HepG2 (cell line): Measurements from ENCODE around the gene ACSL5. TPM values are rescaled to one million over a fixed set of nuclear protein-coding genes. Genes with fewer than 3 reads are reported as not detected.

ENCODE experiments used
- ATAC-seq: fragments of 200-7000 bp; cut with Tn5 transposase; 3 replicates; pipeline ENCODE4 v1.9.1; 2020; ENCODE audit warnings: mild to moderate bottlenecking, moderate library complexity
- BruUV-seq: library from RNA; stranded (reverse); fragments of 400-500 nt; replicated peaks from 2 replicates; lab custom pipeline; 2021; lab: Mats Ljungman, UMichigan
- CTCF ChIA-PET: fragments of 300-600 bp; formaldehyde crosslinking; extraction: SDS; loops from one replicate; lab custom pipeline; 2021; ENCODE audit warnings: low total read pairs, inconsistent platforms, low intra/inter-chr PET ratio; lab: Yijun Ruan, JAX
- POLR2A ChIA-PET: fragments of 350-600 bp; sonication (Branson Sonifier 250); formaldehyde crosslinking; loops from one replicate; lab custom pipeline; 2020; ENCODE audit warnings: antibody characterized with exemption, inconsistent platforms; lab: Yijun Ruan, JAX
- DNase-seq: peaks from one replicate; pipeline ENCODE4 v3.0.0-alpha.2; 2015; ENCODE audit warnings: low spot score
- FAIRE-seq: peaks from 3 replicates; lab custom pipeline; 2011; peaks lifted over from hg19 to GRCh38; lab: Jason Lieb, UNC
- H2AFZ ChIP-seq: one replicate; pipeline ENCODE4 v1.6.1; 2011; ENCODE audit warnings: low read length, inconsistent platforms
- H3K27ac ChIP-seq: fragments of 300-600 bp; 3 replicates; pipeline ENCODE4 v1.8.0; 2011; ENCODE audit warnings: mixed run types, mild to moderate bottlenecking, mixed read lengths, low read length, inconsistent platforms; ENCODE audit not compliant: insufficient read depth; ENCODE audit errors: extremely low read length
- H3K27me3 ChIP-seq, 2 experiments: fragments of 200-600 bp in 1 of 2; 2 replicates in 1 of 2; 3 replicates in 1 of 2; pipeline versions ENCODE4 v1.6.0 to v1.8.0; 2011; ENCODE audit warnings: low read length in 2 of 2, mild to moderate bottlenecking in 2 of 2, moderate library complexity in 2 of 2, inconsistent platforms in 1 of 2; ENCODE audit not compliant: insufficient read depth in 2 of 2, control insufficient read depth in 1 of 2
- H3K36me3 ChIP-seq, 2 experiments: fragments of 200-600 bp in 1 of 2; replicated peaks in 1 of 2; 2 replicates in 1 of 2; 3 replicates in 1 of 2; pipeline versions ENCODE4 v1.5.1 to v1.8.0; 2011; ENCODE audit warnings: low read length in 2 of 2, inconsistent platforms in 1 of 2; ENCODE audit not compliant: insufficient read depth in 2 of 2, control insufficient read depth in 1 of 2
- H3K4me1 ChIP-seq: 2 replicates; pipeline ENCODE4 v1.5.1; 2012; ENCODE audit warnings: low read length, inconsistent platforms; ENCODE audit not compliant: insufficient read depth
- H3K4me2 ChIP-seq: 2 replicates; pipeline ENCODE4 v1.6.0; 2011; ENCODE audit warnings: low read depth, low read length, inconsistent platforms
- H3K4me3 ChIP-seq, 3 experiments: fragments of 200-600 bp in 1 of 3; sonication (generic), shearing (Covaris generic) in 1 of 3; replicated peaks in 1 of 3; 2 replicates each; pipeline ENCODE4 v1.5.1; 2011 to 2016; ENCODE audit warnings: low read length in 3 of 3, inconsistent platforms in 2 of 3, low read depth in 2 of 3, mild to moderate bottlenecking in 2 of 3, control low read depth in 1 of 3, mixed read lengths in 1 of 3; ENCODE audit not compliant: insufficient read depth in 1 of 3
- H3K79me2 ChIP-seq: one replicate; pipeline ENCODE4 v1.6.1; 2011; ENCODE audit warnings: low read length, inconsistent platforms; ENCODE audit not compliant: insufficient read depth
- H3K9ac ChIP-seq: 2 replicates; pipeline ENCODE4 v1.6.0; 2011; ENCODE audit warnings: mild to moderate bottlenecking, low read depth, low read length, inconsistent platforms; ENCODE audit not compliant: insufficient read depth
- H3K9me3 ChIP-seq: 2 replicates; pipeline ENCODE4 v1.5.1; 2012; ENCODE audit warnings: mild to moderate bottlenecking, low read length
- H4K20me1 ChIP-seq: 2 replicates; pipeline ENCODE4 v1.6.0; 2011; ENCODE audit warnings: inconsistent platforms, mild to moderate bottlenecking, low read length, moderate library complexity; ENCODE audit not compliant: insufficient read depth
- FOXM1 ChIP-seq: sonication (generic); formaldehyde crosslinking; IDR thresholded peaks from 2 replicates; pipeline ENCODE4 v1.5.0; 2020; ENCODE audit warnings: missing genetic modification reagents
- MBD4 ChIP-seq: IDR thresholded peaks from 2 replicates; pipeline ENCODE4 v1.6.1; 2012; ENCODE audit warnings: low read length, inconsistent platforms, borderline replicate concordance
- PRPF4 ChIP-seq: fragments of 200-400 bp; formaldehyde crosslinking; IDR thresholded peaks from 2 replicates; pipeline ENCODE4 v1.6.1; 2016; ENCODE audit warnings: low read length, low read depth; ENCODE audit not compliant: poor library complexity, severe bottlenecking
- REXO4 ChIP-seq: sonication (generic); formaldehyde crosslinking; IDR thresholded peaks from 2 replicates; pipeline ENCODE4 v1.8.0; 2022; ENCODE audit warnings: missing genetic modification reagents, mild to moderate bottlenecking, borderline replicate concordance
- RFX3 ChIP-seq: IDR thresholded peaks from 2 replicates; pipeline ENCODE4 v1.6.1; 2016; ENCODE audit warnings: missing biosample characterization, missing genetic modification reagents
- SPEN ChIP-seq: sonication (generic); formaldehyde crosslinking; IDR thresholded peaks from 2 replicates; pipeline ENCODE4 v1.5.1; 2020; ENCODE audit warnings: low read depth, mild to moderate bottlenecking, missing genetic modification reagents
- ZNF263 ChIP-seq: sonication (generic); formaldehyde crosslinking; IDR thresholded peaks from 2 replicates; pipeline ENCODE4 v1.4.0; 2020; ENCODE audit warnings: missing genetic modification reagents
- ZNF543 ChIP-seq: sonication (generic); formaldehyde crosslinking; IDR thresholded peaks from 2 replicates; pipeline ENCODE4 v1.4.0; 2020; ENCODE audit warnings: mild to moderate bottlenecking, missing genetic modification reagents
- WGBS: methylation state at CpG from one replicate; pipeline ENCODE4 v1.1.6; 2017; ENCODE audit warnings: low lambda C conversion rate; 5-methylcytosine and 5-hydroxymethylcytosine counted together
- in situ Hi-C: cut with HindIII; loops from 2 replicates; pipeline ENCODE4 v1.10.0; 2017; ENCODE audit warnings: low pct_unique_long_range_greater_than_20kb; ENCODE audit not compliant: extremely low pct_ligation_motif_present
- intact Hi-C: fragments of 100-400 bp; cut with micrococcal nuclease; formaldehyde crosslinking; loops from one replicate; pipeline ENCODE4 v1.10.0; 2022; ENCODE audit not compliant: unreplicated experiment
- polyA plus RNA-seq, 8 experiments: library from polyadenylated mRNA; depleted of rRNA in 3 of 8; stranded (reverse) in 7 of 8; unstranded in 1 of 8; fragments of >200 nt; fragmentation: Illumina TruSeq in 4 of 8; extraction: Trizol in 4 of 8; gene quantifications; 2 replicates each; pipeline versions ENCODE4 v1.2.1 to v1.2.3, GENCODE V29; 2011 to 2016; ENCODE audit warnings: low read depth in 4 of 8, missing spikeins in 1 of 8, mixed read lengths in 1 of 8; ENCODE audit not compliant: insufficient read depth in 1 of 8
- total RNA-seq, 5 experiments: library from RNA; depleted of rRNA; stranded (reverse); fragments of >200 nt; fragmentation: Illumina TruSeq; extraction: Trizol; gene quantifications; 2 replicates each; pipeline ENCODE4 v1.2.3, GENCODE V29; 2016; ENCODE audit warnings: low read depth in 1 of 5
- TF ChIP-seq, protein P1 (sequence below): IDR thresholded peaks from 2 replicates; pipeline ENCODE4 v1.6.1; 2016
- TF ChIP-seq, protein P2 (sequence below): sonication (generic); formaldehyde crosslinking; IDR thresholded peaks from 2 replicates; pipeline ENCODE4 v1.4.0; 2020; ENCODE audit warnings: low read depth, mild to moderate bottlenecking, missing genetic modification reagents
- TF ChIP-seq, protein P3 (sequence below): sonication (generic); IDR thresholded peaks from 2 replicates; pipeline ENCODE4 v1.6.1; 2016; ENCODE audit warnings: low read depth, borderline replicate concordance
- TF ChIP-seq, protein P4 (sequence below): sonication (generic); formaldehyde crosslinking; IDR thresholded peaks from 2 replicates; pipeline ENCODE4 v1.5.0; 2020; ENCODE audit warnings: missing genetic modification reagents
- TF ChIP-seq, protein P5 (sequence below): sonication (generic); formaldehyde crosslinking; IDR thresholded peaks from 2 replicates; pipeline ENCODE4 v1.9.0; 2021; ENCODE audit warnings: missing genetic modification reagents, borderline replicate concordance
- TF ChIP-seq, protein P6 (sequence below): sonication (generic); formaldehyde crosslinking; IDR thresholded peaks from 2 replicates; pipeline ENCODE4 v1.5.0; 2020; ENCODE audit warnings: mild to moderate bottlenecking, low read depth, missing genetic modification reagents, borderline replicate concordance
- TF ChIP-seq, protein P7 (sequence below): sonication (generic); formaldehyde crosslinking; IDR thresholded peaks from 2 replicates; pipeline ENCODE4 v1.5.1; 2020; ENCODE audit warnings: missing genetic modification reagents, mild to moderate bottlenecking, borderline replicate concordance
- TF ChIP-seq, protein P8 (sequence below): sonication (generic); formaldehyde crosslinking; IDR thresholded peaks from 2 replicates; pipeline ENCODE4 v1.8.1; 2023; ENCODE audit warnings: mild to moderate bottlenecking, missing genetic modification reagents

Gene ACSL5
- total and polyA plus RNA-seq, 2 of the 13 experiments (the other 11 are each of a cell fraction or from before 2014, with no cell fraction given), result 56.4 to 82.5 TPM

DNA sequence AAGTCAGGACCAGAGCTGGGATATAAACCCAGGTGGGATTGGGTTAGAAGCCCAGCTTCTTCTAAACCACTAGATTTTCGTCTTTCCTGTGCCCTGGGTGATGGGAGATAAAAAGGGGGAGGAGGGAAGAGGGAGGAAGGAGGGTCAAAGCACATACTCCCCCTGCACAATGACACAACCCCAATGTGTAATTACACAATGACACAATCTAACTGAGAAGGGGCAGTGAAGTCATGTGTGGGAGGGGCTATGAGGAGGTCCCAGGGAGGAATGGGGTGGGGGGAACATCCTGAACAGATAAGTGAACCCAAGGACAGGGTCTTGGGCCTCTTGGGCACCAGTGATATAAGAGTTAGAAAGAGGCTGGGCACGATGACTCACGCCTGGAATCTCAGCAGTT lies 46.2 kb upstream of the ACSL5 start:
- intact Hi-C loops, result no loop called here
- Histone ChIP-seq H3K36me3 (no peaks in the 10 kb centered on the region), H3K79me2 (no peaks in the 10 kb centered on the region), H4K20me1 (no peaks in the 10 kb centered on the region), H3K9me3 (no peaks in the 10 kb centered on the region), H3K9ac (no peak overlapping the region), H2AFZ (no peak overlapping the region), H3K4me3 (no peak overlapping the region), H3K27ac (no peak overlapping the region), H3K4me2 (no peak overlapping the region), H3K27me3 (no peaks in the 10 kb centered on the region), H3K4me1 (peaks cover 30% of the 10 kb centered on the region)
- no peak for ATAC-seq
- no TSS peak for BruUV-seq
- DNase-seq, result no peak
- 61% methylated on average over 3 of the region's 3 CpGs for WGBS
- ChIA-PET POLR2A (no interaction called here), CTCF (no interaction called here)
- in situ Hi-C loops, result loop anchor here (25.0 kb wide), 1 partner anchor 110 kb away; the partner anchor contains the start of genes VTI1A and ZDHHC6
- no peak for FAIRE-seq
- peak; percentile 68; the same call in 1 of the 2 replicates for TF ChIP-seq ZNF263
- TF ChIP-seq, protein P1, sequence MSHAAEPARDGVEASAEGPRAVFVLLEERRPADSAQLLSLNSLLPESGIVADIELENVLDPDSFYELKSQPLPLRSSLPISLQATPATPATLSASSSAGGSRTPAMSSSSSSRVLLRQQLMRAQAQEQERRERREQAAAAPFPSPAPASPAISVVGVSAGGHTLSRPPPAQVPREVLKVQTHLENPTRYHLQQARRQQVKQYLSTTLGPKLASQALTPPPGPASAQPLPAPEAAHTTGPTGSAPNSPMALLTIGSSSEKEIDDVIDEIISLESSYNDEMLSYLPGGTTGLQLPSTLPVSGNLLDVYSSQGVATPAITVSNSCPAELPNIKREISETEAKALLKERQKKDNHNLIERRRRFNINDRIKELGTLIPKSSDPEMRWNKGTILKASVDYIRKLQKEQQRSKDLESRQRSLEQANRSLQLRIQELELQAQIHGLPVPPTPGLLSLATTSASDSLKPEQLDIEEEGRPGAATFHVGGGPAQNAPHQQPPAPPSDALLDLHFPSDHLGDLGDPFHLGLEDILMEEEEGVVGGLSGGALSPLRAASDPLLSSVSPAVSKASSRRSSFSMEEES (CRISPR knock-in tag), result no peak
- no peak for TF ChIP-seq MBD4
- no peak for TF ChIP-seq SPEN
- TF ChIP-seq, protein P2, sequence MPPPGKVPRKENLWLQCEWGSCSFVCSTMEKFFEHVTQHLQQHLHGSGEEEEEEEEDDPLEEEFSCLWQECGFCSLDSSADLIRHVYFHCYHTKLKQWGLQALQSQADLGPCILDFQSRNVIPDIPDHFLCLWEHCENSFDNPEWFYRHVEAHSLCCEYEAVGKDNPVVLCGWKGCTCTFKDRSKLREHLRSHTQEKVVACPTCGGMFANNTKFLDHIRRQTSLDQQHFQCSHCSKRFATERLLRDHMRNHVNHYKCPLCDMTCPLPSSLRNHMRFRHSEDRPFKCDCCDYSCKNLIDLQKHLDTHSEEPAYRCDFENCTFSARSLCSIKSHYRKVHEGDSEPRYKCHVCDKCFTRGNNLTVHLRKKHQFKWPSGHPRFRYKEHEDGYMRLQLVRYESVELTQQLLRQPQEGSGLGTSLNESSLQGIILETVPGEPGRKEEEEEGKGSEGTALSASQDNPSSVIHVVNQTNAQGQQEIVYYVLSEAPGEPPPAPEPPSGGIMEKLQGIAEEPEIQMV (CRISPR knock-in tag), result no peak
- TF ChIP-seq, protein P3, sequence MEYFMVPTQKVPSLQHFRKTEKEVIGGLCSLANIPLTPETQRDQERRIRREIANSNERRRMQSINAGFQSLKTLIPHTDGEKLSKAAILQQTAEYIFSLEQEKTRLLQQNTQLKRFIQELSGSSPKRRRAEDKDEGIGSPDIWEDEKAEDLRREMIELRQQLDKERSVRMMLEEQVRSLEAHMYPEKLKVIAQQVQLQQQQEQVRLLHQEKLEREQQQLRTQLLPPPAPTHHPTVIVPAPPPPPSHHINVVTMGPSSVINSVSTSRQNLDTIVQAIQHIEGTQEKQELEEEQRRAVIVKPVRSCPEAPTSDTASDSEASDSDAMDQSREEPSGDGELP, result no peak
- TF ChIP-seq RFX3 (CRISPR knock-in tag), result no peak
- TF ChIP-seq, protein P4, sequence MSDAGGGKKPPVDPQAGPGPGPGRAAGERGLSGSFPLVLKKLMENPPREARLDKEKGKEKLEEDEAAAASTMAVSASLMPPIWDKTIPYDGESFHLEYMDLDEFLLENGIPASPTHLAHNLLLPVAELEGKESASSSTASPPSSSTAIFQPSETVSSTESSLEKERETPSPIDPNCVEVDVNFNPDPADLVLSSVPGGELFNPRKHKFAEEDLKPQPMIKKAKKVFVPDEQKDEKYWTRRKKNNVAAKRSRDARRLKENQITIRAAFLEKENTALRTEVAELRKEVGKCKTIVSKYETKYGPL (CRISPR knock-in tag), result no peak
- TF ChIP-seq, protein P5, sequence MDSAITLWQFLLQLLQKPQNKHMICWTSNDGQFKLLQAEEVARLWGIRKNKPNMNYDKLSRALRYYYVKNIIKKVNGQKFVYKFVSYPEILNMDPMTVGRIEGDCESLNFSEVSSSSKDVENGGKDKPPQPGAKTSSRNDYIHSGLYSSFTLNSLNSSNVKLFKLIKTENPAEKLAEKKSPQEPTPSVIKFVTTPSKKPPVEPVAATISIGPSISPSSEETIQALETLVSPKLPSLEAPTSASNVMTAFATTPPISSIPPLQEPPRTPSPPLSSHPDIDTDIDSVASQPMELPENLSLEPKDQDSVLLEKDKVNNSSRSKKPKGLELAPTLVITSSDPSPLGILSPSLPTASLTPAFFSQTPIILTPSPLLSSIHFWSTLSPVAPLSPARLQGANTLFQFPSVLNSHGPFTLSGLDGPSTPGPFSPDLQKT (CRISPR knock-in tag), result no peak
- TF ChIP-seq, protein P6, sequence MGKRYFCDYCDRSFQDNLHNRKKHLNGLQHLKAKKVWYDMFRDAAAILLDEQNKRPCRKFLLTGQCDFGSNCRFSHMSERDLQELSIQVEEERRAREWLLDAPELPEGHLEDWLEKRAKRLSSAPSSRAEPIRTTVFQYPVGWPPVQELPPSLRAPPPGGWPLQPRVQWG (CRISPR knock-in tag), result no peak
- TF ChIP-seq REXO4 (CRISPR knock-in tag), result no peak
- TF ChIP-seq PRPF4, result no peak
- no peak for TF ChIP-seq FOXM1
- TF ChIP-seq, protein P7, sequence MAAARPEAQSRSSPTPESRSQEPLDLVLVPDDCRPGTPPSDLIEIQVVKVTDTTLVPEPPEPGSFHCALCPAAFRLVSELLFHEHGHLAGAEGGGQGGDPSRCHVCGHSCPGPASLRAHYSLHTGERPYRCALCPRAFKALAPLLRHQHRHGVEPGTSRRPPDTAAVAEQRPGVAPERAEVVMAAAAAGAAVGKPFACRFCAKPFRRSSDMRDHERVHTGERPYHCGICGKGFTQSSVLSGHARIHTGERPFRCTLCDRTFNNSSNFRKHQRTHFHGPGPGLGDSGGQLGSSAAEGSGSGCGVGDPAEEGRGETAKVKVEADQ, result no peak
- TF ChIP-seq, protein P8, sequence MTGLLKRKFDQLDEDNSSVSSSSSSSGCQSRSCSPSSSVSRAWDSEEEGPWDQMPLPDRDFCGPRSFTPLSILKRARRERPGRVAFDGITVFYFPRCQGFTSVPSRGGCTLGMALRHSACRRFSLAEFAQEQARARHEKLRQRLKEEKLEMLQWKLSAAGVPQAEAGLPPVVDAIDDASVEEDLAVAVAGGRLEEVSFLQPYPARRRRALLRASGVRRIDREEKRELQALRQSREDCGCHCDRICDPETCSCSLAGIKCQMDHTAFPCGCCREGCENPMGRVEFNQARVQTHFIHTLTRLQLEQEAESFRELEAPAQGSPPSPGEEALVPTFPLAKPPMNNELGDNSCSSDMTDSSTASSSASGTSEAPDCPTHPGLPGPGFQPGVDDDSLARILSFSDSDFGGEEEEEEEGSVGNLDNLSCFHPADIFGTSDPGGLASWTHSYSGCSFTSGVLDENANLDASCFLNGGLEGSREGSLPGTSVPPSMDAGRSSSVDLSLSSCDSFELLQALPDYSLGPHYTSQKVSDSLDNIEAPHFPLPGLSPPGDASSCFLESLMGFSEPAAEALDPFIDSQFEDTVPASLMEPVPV (CRISPR knock-in tag), result no peak
- TF ChIP-seq ZNF543 (CRISPR knock-in tag), result no peak
